DMS 273 treated with DMSO at 0.1 percent for 48 hours (cell line): ENCODE data around the gene WDR46.

Experiments used
- DNase-seq: peaks from one replicate; lab custom pipeline; 2025; lab: John Stamatoyannopoulos, UW

WDR46 gene

GRCh38 chr6:33288921-33289783, at the start of gene WDR46, which contains the start of gene PFDN6:
TSS of gene WDR46 (minus strand) at chr6:33289239. CDS start at chr6:33289170, 69 bp downstream.
TSS of gene PFDN6 (plus strand) at chr6:33289601. CDS start at chr6:33289857, 256 bp downstream.
- peak; percentile 94 for DNase-seq

GRCh38 chr6:33336495-33336894, 47.5 kb upstream of the WDR46 start:
- no peak for DNase-seq

GRCh38 chr6:33335916-33336315, 46.9 kb upstream of the WDR46 start:
- DNase-seq = no peak

- DNase-seq = no peak
Measured at GRCh38 chr6:33333666-33334065, 44.6 kb upstream of the WDR46 start.

GRCh38 chr6:33330736-33331135, 41.7 kb upstream of the WDR46 start:
- no peak for DNase-seq

- DNase-seq = no peak
Measured at GRCh38 chr6:33329058-33329457, 40.0 kb upstream of the WDR46 start.

- no peak for DNase-seq
Measured at GRCh38 chr6:33324125-33324524, 35.1 kb upstream of the WDR46 start.

- no peak for DNase-seq
Measured at GRCh38 chr6:33323623-33323948, 34.5 kb upstream of the WDR46 start.

GRCh38 chr6:33321227-33321626, 32.2 kb upstream of the WDR46 start:
- no peak for DNase-seq

GRCh38 chr6:33320315-33321181, 31.5 kb upstream of the WDR46 start:
- DNase-seq = no peak

GRCh38 chr6:33319939-33320314, 30.9 kb upstream of the WDR46 start:
- no peak for DNase-seq

- DNase-seq = no peak
Measured at GRCh38 chr6:33318426-33319073, 29.5 kb upstream of the WDR46 start.

GRCh38 chr6:33317669-33318425, 28.8 kb upstream of the WDR46 start, which contains the start of gene ZBTB22:
TSS of gene ZBTB22 (minus strand) at chr6:33317744. CDS start at chr6:33316916, 828 bp downstream.
- peak; percentile 97 for DNase-seq

GRCh38 chr6:33317419-33317668, 28.3 kb upstream of the WDR46 start:
- no peak for DNase-seq

GRCh38 chr6:33316603-33317418, 27.8 kb upstream of the WDR46 start:
- no peak for DNase-seq

GRCh38 chr6:33315793-33316602, 27.0 kb upstream of the WDR46 start:
- no peak for DNase-seq

GRCh38 chr6:33314943-33315792, 26.1 kb upstream of the WDR46 start:
- no peak for DNase-seq

GRCh38 chr6:33314515-33314942, 25.5 kb upstream of the WDR46 start:
- DNase-seq = no peak
